ENCODE data around the gene MAGI1.

The MAGI1 gene

GRCh38 chr3:65425880-65426279 is 612.8 kb downstream of the MAGI1 start:
- in situ Hi-C loops (cut with MboI; ENCODE audit: low sequenced_read_pairs, unreplicated experiment), result no loop called here

GRCh38 chr3:65422154-65422553 is 616.6 kb downstream of the MAGI1 start:
- no peak for DNase-seq (ENCODE audit: low spot score)
- no peak for TF ChIP-seq CTCF (IDR thresholded peaks at IDR 0.05; ENCODE audit: borderline replicate concordance, control extremely low read depth, extremely low read depth, insufficient read depth, missing control alignments)
- in situ Hi-C loops (cut with MboI; ENCODE audit: low sequenced_read_pairs, unreplicated experiment), result no loop called here

More at GRCh38 chr3:65425880-65426279, 612.8 kb downstream of the MAGI1 start:
- DNase-seq (ENCODE audit: low spot score), result no peak
- no peak for TF ChIP-seq CTCF (IDR thresholded peaks at IDR 0.05; ENCODE audit: borderline replicate concordance, control extremely low read depth, extremely low read depth, insufficient read depth, missing control alignments)

GRCh38 chr3:65419233-65419632 is 619.5 kb downstream of the MAGI1 start:
- no peak for DNase-seq (ENCODE audit: low spot score)
- in situ Hi-C loops (cut with MboI; ENCODE audit: low sequenced_read_pairs, unreplicated experiment), result no loop called here
- no peak for TF ChIP-seq CTCF (IDR thresholded peaks at IDR 0.05; ENCODE audit: borderline replicate concordance, control extremely low read depth, extremely low read depth, insufficient read depth, missing control alignments)

- no peak for TF ChIP-seq CTCF (IDR thresholded peaks at IDR 0.05; ENCODE audit: borderline replicate concordance, control extremely low read depth, extremely low read depth, insufficient read depth, missing control alignments)
- in situ Hi-C loops (cut with MboI; ENCODE audit: low sequenced_read_pairs, unreplicated experiment), result no loop called here
- no peak for DNase-seq (ENCODE audit: low spot score)
Measured at GRCh38 chr3:65413891-65414290, 624.8 kb downstream of the MAGI1 start.

GRCh38 chr3:65412588-65412987 is 626.1 kb downstream of the MAGI1 start:
- TF ChIP-seq CTCF (IDR thresholded peaks at IDR 0.05; ENCODE audit: borderline replicate concordance, control extremely low read depth, extremely low read depth, insufficient read depth, missing control alignments), result no peak
- no peak for DNase-seq (ENCODE audit: low spot score)
- in situ Hi-C loops (cut with MboI; ENCODE audit: low sequenced_read_pairs, unreplicated experiment), result no loop called here

GRCh38 chr3:65411367-65411766 is 627.4 kb downstream of the MAGI1 start:
- DNase-seq (ENCODE audit: low spot score), result no peak
- no peak for TF ChIP-seq CTCF (IDR thresholded peaks at IDR 0.05; ENCODE audit: borderline replicate concordance, control extremely low read depth, extremely low read depth, insufficient read depth, missing control alignments)
- in situ Hi-C loops (cut with MboI; ENCODE audit: low sequenced_read_pairs, unreplicated experiment), result no loop called here

GRCh38 chr3:65409176-65409569 is 629.5 kb downstream of the MAGI1 start:
- TF ChIP-seq CTCF (IDR thresholded peaks at IDR 0.05; ENCODE audit: borderline replicate concordance, control extremely low read depth, extremely low read depth, insufficient read depth, missing control alignments), result no peak

More at GRCh38 chr3:65409176-65409569, 629.5 kb downstream of the MAGI1 start:
- no peak for DNase-seq (ENCODE audit: low spot score)
- in situ Hi-C loops (cut with MboI; ENCODE audit: low sequenced_read_pairs, unreplicated experiment), result no loop called here

All from GM13976 (cell line).